ENCODE results near the gene RPS6KC1.

DNA sequence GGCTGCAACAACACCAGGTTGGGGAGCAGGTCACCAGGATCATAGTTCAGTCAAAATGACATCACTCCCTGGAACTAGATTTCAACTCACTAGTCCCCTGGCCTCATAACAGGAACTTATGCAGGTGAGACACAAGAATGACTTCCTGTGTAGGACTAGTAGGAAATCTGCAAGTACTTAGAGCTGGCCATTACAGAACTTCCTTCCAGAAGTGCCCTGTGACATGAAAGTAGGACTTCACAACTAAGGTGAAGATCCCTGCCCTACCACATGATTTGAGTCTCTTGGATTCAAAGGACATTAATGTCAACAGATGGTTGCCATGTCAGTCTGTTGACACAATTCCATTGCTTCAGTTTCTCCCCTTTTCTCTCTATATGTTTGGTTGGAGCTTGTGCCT is 223.1 kb downstream of the RPS6KC1 start:
- no peak for TF ChIP-seq CTCF (IDR thresholded peaks at IDR 0.05; ENCODE audit: low read length)
- TF ChIP-seq EZH2 (IDR thresholded peaks at IDR 0.05; ENCODE audit: borderline replicate concordance, low read length): no peak

Data from OCI-LY1 (cell line).